ENCODE measurements around the gene NMB.

Gene NMB

DNA sequence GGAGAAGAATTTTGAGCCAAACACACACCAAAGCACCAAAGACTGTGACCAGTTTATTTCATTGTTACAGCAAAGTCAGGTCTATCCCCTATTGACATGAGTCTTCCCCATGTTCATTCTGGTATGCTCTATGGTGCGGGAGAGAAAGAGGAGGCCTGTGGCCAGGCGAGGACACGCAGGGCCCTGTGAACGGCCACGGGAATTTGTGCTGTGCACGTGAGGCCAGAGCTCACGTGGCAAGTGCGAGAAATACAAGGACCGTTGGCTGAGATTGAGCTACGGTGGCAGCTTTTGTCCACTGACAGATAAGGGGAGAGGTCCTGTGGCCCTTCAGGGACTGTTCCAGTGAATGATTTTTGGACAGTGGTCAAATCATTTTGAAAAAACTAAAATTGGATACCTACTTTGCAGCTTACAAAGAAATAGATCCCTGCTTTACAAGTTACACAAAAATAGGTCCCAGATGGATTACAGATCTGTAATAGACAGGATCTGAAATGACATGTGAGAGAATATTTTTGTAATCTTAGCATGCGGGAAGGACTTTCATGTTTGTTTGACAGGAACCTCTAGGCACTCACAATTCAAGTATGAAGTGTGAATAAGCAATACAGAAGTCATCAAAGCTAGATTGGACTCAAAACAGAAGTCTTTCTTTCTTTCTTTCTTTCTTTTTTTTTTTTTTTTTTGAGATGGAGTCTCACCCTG is 48.0 kb downstream of the NMB start:
- no peak for DNase-seq

DNA sequence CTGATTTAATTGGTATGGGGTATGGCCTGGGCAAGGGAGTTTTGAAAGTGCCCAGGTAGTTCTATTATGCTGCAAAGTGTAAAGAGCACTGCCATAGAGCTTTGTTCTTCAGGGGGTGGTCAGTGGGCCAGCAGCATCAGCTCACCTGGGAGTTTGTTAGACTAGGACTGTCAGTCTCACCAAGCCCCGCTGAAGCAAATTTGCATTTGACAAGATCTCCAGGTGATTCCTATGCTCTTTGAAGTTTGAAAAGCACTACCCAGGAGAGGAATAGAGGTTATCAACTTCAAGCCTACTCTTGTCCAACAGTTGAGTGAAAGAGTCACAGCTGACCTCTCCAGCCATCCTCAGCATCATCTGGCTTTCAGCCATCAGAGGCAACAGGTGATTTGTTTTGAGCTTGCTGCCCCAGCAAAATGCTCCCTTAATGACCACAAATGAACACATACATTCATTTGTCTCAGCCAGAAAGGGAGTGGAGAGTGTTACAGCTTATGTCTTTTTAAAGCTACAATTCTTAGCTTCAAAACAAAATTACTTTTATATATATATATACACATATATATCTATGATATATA is 49.2 kb downstream of the NMB start:
- DNase-seq = no peak

DNA sequence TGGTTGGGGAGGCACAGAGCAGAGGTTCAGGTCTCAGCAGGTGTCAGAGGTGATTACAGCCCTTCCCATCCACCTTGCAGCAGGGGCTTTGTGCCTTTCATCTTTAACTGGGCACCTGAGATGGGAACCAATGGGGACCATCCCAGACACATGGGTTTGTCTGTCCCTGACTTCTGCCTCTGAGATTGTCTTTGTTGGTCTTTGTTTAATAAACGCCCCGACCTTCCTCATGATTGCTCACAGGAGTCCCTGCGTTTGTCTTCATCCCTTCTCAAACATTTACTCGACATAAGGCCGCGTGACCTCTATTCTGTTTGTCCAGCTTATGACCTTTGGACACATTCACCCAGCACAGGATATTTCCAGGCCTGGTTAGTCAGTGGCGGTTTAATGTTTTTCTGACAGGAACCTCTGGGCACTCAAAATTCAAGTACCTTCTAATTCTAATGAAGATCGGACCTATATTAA is 51.3 kb downstream of the NMB start:
- DNase-seq = no peak

DNA sequence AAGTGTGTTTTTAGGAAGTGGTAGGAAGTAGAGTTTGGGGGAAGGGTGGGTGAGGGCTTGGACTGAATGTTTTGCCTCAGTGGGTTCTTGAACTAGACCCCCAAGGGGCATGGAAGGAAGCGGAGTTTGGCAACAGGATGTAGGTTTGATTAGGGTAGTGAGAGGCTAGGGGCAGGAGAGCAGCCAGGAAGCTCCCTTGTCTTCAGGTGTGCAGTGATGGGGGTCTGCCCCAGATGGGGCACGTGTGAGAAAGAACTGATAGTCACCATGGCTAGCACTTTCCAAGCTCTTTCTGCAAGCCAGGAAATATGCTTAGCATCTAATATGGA is 52.5 kb downstream of the NMB start:
- DNase-seq = no peak
